HL-60 (cell line): ENCODE measurements around the gene ANKRD63.

ENCODE experiments used
- DNase-seq, 2 experiments: peaks; one replicate each; pipeline ENCODE4 v3.0.0-alpha.2; 2010 to 2020; ENCODE audit warnings: low read depth in 1 of 2, low spot score in 1 of 2
- H3K27ac ChIP-seq: fragments of 250-450 bp; sonication (Bioruptor Pico); replicated peaks from 2 replicates; pipeline ENCODE4 v1.5.1; 2020; ENCODE audit warnings: mild to moderate bottlenecking, moderate library complexity
- H3K27me3 ChIP-seq: fragments of 250-450 bp; sonication (Bioruptor Pico); 2 replicates; pipeline ENCODE4 v1.5.1; 2021; ENCODE audit warnings: mild to moderate bottlenecking, moderate library complexity; ENCODE audit not compliant: insufficient read depth, poor library complexity, severe bottlenecking
- H3K4me3 ChIP-seq: replicated peaks from 2 replicates; pipeline ENCODE4 v1.5.1; 2011; ENCODE audit warnings: mild to moderate bottlenecking, control low read depth, low read length; ENCODE audit not compliant: insufficient read depth
- GABPA ChIP-seq: IDR thresholded peaks from 2 replicates; pipeline ENCODE4 v1.6.1; 2012; ENCODE audit warnings: low read depth
- POLR2AphosphoS5 ChIP-seq: IDR thresholded peaks from 2 replicates; pipeline ENCODE4 v1.6.1; 2012; ENCODE audit warnings: low read depth
- SPI1 ChIP-seq: IDR thresholded peaks from 2 replicates; pipeline ENCODE4 v1.6.1; 2012; ENCODE audit warnings: low read depth, mild to moderate bottlenecking, borderline replicate concordance
- TF ChIP-seq, protein P1 (sequence below): IDR thresholded peaks from one replicate; pipeline ENCODE4 v1.5.1; 2011; ENCODE audit warnings: low read length, control low read depth, inconsistent platforms; ENCODE audit not compliant: insufficient read depth
- TF ChIP-seq, protein P2 (sequence below): IDR thresholded peaks from 2 replicates; pipeline ENCODE4 v1.6.1; 2012; ENCODE audit warnings: low read depth; ENCODE audit not compliant: insufficient replicate concordance

ANKRD63 gene

GRCh38 chr15:40239693-40240618, 42.9 kb downstream of the ANKRD63 start:
- no peak for DNase-seq
- H3K4me3 ChIP-seq: no peak overlapping the region
- TF ChIP-seq GABPA (no peak), POLR2AphosphoS5 (no peak)
- TF ChIP-seq, protein P1, sequence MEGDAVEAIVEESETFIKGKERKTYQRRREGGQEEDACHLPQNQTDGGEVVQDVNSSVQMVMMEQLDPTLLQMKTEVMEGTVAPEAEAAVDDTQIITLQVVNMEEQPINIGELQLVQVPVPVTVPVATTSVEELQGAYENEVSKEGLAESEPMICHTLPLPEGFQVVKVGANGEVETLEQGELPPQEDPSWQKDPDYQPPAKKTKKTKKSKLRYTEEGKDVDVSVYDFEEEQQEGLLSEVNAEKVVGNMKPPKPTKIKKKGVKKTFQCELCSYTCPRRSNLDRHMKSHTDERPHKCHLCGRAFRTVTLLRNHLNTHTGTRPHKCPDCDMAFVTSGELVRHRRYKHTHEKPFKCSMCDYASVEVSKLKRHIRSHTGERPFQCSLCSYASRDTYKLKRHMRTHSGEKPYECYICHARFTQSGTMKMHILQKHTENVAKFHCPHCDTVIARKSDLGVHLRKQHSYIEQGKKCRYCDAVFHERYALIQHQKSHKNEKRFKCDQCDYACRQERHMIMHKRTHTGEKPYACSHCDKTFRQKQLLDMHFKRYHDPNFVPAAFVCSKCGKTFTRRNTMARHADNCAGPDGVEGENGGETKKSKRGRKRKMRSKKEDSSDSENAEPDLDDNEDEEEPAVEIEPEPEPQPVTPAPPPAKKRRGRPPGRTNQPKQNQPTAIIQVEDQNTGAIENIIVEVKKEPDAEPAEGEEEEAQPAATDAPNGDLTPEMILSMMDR: no peak
- H3K27me3 ChIP-seq: peaks cover 7% of the 10 kb centered on the region
- no peak overlapping the region for H3K27ac ChIP-seq

DNA sequence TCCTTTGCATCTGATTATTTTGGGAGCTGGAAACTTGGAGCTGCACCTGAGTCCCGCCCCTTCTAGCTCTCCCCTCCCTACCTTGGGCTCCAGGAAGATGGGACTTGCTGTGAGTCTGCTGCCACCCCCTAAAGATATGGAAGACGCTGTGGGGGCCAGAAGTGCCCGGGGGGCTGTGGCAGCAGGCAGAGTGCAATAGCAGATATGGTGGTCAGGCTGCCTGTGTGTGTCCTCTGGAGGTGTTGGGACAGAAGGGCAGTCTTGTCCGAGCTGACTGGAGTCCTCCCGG, 43.5 kb downstream of the ANKRD63 start:
- TF ChIP-seq SPI1: no peak
- TF ChIP-seq, protein P1: no peak
- TF ChIP-seq GABPA: no peak
- TF ChIP-seq, protein P2, sequence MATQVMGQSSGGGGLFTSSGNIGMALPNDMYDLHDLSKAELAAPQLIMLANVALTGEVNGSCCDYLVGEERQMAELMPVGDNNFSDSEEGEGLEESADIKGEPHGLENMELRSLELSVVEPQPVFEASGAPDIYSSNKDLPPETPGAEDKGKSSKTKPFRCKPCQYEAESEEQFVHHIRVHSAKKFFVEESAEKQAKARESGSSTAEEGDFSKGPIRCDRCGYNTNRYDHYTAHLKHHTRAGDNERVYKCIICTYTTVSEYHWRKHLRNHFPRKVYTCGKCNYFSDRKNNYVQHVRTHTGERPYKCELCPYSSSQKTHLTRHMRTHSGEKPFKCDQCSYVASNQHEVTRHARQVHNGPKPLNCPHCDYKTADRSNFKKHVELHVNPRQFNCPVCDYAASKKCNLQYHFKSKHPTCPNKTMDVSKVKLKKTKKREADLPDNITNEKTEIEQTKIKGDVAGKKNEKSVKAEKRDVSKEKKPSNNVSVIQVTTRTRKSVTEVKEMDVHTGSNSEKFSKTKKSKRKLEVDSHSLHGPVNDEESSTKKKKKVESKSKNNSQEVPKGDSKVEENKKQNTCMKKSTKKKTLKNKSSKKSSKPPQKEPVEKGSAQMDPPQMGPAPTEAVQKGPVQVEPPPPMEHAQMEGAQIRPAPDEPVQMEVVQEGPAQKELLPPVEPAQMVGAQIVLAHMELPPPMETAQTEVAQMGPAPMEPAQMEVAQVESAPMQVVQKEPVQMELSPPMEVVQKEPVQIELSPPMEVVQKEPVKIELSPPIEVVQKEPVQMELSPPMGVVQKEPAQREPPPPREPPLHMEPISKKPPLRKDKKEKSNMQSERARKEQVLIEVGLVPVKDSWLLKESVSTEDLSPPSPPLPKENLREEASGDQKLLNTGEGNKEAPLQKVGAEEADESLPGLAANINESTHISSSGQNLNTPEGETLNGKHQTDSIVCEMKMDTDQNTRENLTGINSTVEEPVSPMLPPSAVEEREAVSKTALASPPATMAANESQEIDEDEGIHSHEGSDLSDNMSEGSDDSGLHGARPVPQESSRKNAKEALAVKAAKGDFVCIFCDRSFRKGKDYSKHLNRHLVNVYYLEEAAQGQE: no peak
- no peak for TF ChIP-seq POLR2AphosphoS5
- no peak for DNase-seq
- H3K27me3 ChIP-seq: peaks cover 7% of the 10 kb centered on the region
- no peak overlapping the region for H3K4me3 ChIP-seq
- no peak overlapping the region for H3K27ac ChIP-seq

DNA sequence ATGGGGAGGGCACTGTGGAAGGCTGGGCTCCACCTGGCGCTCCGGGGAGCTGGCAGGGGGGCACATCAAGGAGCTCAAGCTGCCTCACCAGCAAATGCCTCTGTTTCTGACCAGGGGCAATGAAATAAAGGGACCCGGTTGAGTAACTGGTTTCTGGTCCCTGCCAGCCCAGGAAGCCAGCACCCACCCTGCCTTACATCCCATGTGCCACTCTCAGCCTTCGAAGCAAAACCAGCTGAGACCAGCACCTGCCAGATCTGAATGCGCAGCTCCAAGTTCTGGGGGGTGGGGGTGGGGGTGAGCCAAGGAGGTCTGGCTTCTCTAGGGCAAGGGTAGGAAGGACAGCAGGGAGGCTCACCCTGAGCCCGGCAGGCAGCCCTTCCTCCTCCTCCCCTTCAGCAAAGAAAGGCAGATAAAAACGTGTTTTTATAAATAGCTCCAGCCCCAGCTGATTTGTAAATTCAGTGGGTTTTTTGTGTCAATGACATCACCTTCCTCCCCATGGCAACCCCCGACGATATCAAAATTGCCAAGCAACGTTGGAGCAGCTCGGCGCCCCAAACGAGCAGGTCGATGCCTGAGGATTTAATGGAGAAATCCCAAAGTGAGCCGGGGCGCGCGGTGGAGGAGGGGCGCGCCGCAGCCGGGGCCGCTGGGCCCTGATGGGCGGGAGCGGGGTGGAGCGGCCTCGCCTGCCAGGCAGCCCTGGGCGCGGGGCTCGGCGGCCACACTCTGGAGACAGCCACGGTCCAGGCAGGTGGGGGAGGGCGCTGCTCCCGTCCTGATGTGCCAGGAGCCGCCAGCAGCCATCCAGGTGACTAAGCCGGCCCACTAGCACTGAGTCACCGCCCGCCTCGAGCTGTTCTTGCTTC, 44.1 kb downstream of the ANKRD63 start, which contains the start of gene PAK6:
Gene PAK6, plus strand, starts transcription at position 532 of the 872 bp plus-strand sequence. CDS start 25,723 bp downstream, outside the sequence.
- Histone ChIP-seq H3K27me3 (peaks cover 7% of the 10 kb centered on the region), H3K4me3 (no peak within 1 kb of the TSS; the same call in 1 of the 2 replicates), H3K27ac (no peak within 1 kb of the TSS)
- DNase-seq: no peak
- TF ChIP-seq, protein P2: no peak
- TF ChIP-seq GABPA: no peak
- no peak for TF ChIP-seq SPI1
- TF ChIP-seq, protein P1: no peak
- no peak for TF ChIP-seq POLR2AphosphoS5
